Right lobe of liver (tissue), 4 donors: Measurements from ENCODE around the gene IFNG-AS1.

Experiments
- POLR2A ChIP-seq: fragments of 450-650 bp; IDR thresholded peaks from one replicate; pipeline ENCODE4 v1.6.1; 2017; ENCODE audit warnings: antibody characterized with exemption, mild to moderate bottlenecking
- TF ChIP-seq, protein P1 (sequence below), 4 donors: fragments of 200-600 bp in 3 of 4; fragments of 450-650 bp in 1 of 4; IDR thresholded peaks; one replicate each; pipeline versions ENCODE4 v1.5.1 to v1.8.0; 2016 to 2022; ENCODE audit warnings: antibody characterized with exemption in 4 of 4, mild to moderate bottlenecking in 2 of 4
- donor health status: DM: no; HTN: no; CAD: no.
- donor health status: DM: no; HTN: no; CAD: no.
- donor health status: DM: no; HTN: yes; CAD: no.

DNA sequence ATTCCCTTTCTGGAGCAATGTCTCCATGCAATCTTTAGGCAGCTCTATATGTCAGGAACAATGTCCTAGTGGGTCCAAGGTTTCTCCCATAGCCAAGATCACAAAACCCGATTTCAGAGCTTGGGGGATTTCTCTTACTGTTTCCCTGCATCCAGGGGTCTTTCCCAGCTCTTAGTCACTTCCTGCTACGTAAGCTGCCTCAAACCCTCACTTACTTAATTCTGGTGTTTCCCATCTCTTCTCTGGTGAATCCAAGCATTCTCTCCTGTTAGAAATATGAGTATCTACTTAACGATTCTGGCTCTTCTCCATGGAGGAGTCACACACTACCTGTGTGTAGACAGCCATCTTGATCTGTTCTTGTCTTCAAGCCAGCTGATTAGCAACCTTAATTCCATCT, 80.0 kb downstream of the IFNG-AS1 start:
- TF ChIP-seq, protein P1, sequence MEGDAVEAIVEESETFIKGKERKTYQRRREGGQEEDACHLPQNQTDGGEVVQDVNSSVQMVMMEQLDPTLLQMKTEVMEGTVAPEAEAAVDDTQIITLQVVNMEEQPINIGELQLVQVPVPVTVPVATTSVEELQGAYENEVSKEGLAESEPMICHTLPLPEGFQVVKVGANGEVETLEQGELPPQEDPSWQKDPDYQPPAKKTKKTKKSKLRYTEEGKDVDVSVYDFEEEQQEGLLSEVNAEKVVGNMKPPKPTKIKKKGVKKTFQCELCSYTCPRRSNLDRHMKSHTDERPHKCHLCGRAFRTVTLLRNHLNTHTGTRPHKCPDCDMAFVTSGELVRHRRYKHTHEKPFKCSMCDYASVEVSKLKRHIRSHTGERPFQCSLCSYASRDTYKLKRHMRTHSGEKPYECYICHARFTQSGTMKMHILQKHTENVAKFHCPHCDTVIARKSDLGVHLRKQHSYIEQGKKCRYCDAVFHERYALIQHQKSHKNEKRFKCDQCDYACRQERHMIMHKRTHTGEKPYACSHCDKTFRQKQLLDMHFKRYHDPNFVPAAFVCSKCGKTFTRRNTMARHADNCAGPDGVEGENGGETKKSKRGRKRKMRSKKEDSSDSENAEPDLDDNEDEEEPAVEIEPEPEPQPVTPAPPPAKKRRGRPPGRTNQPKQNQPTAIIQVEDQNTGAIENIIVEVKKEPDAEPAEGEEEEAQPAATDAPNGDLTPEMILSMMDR (IDR thresholded peaks at IDR 0.05) = no peak
- TF ChIP-seq POLR2A = no peak
